WTC11 (cell line): ENCODE results near the gene DALRD3. TPM values are rescaled to one million over a fixed set of nuclear protein-coding genes. Genes with fewer than 3 reads are reported as not detected.

Experiments
- ATAC-seq: fragments of 200-7000 bp; cut with Tn5 transposase; 2 replicates; pipeline ENCODE4 v1.10.0; 2021; ENCODE audit warnings: mild to moderate bottlenecking, moderate library complexity
- CTCF ChIA-PET: fragments of 300-600 bp; sonication (Branson Sonifier 250); formaldehyde crosslinking; loops from one replicate; lab custom pipeline; 2021; ENCODE audit warnings: antibody characterized with exemption; lab: Charles Lee
- POLR2A ChIA-PET: fragments of 350-600 bp; sonication (Branson Sonifier 250); formaldehyde crosslinking; loops from one replicate; lab custom pipeline; 2021; ENCODE audit warnings: antibody characterized with exemption; lab: Charles Lee
- DNase-seq: peaks from one replicate; pipeline ENCODE4 v3.0.0; 2021; ENCODE audit warnings: low spot score
- H3K27ac Mint-ChIP-seq: 2 replicates; pipeline ENCODE4 v1.8.0; 2021; ENCODE audit warnings: mixed read lengths
- H3K27me3 Mint-ChIP-seq: 2 replicates; pipeline ENCODE4 v1.8.0; 2021; ENCODE audit warnings: low read depth, mild to moderate bottlenecking, moderate library complexity, mixed read lengths
- H3K36me3 Mint-ChIP-seq: 2 replicates; pipeline ENCODE4 v1.8.0; 2021; ENCODE audit warnings: mixed read lengths
- H3K4me1 Mint-ChIP-seq: 2 replicates; pipeline ENCODE4 v1.8.0; 2022; ENCODE audit warnings: mixed read lengths
- H3K4me3 Mint-ChIP-seq: 2 replicates; pipeline ENCODE4 v1.8.0; 2021; ENCODE audit warnings: mild to moderate bottlenecking, moderate library complexity, mixed read lengths
- H3K9me3 Mint-ChIP-seq: 2 replicates; pipeline ENCODE4 v1.8.0; 2021; ENCODE audit warnings: mixed read lengths
- CREB1 ChIP-seq: sonication (generic); formaldehyde crosslinking; IDR thresholded peaks from 2 replicates; pipeline ENCODE4 v1.8.0; 2023; ENCODE audit warnings: mild to moderate bottlenecking, missing genetic modification reagents
- E2F5 ChIP-seq: sonication (generic); formaldehyde crosslinking; IDR thresholded peaks from 2 replicates; pipeline ENCODE4 v1.8.1; 2022; ENCODE audit warnings: mild to moderate bottlenecking, moderate library complexity, missing genetic modification reagents
- FOXJ3 ChIP-seq: sonication (generic); formaldehyde crosslinking; IDR thresholded peaks from 2 replicates; pipeline ENCODE4 v1.9.0; 2021; ENCODE audit warnings: missing genetic modification reagents, mild to moderate bottlenecking, borderline replicate concordance
- FOXK1 ChIP-seq: sonication (generic); formaldehyde crosslinking; IDR thresholded peaks from 2 replicates; pipeline ENCODE4 v1.8.0; 2022; ENCODE audit warnings: mild to moderate bottlenecking, moderate library complexity, missing genetic modification reagents
- HMGXB4 ChIP-seq: sonication (generic); formaldehyde crosslinking; IDR thresholded peaks from 2 replicates; pipeline ENCODE4 v1.8.1; 2023; ENCODE audit warnings: mild to moderate bottlenecking, moderate library complexity, missing genetic modification reagents
- IRF2 ChIP-seq: sonication (generic); formaldehyde crosslinking; IDR thresholded peaks from 2 replicates; pipeline ENCODE4 v1.8.0; 2022; ENCODE audit warnings: low read depth, missing genetic modification reagents, borderline replicate concordance
- MAX ChIP-seq: sonication (generic); formaldehyde crosslinking; IDR thresholded peaks from 2 replicates; pipeline ENCODE4 v1.8.0; 2022; ENCODE audit warnings: mild to moderate bottlenecking, missing genetic modification reagents
- NFYB ChIP-seq: sonication (generic); formaldehyde crosslinking; conservative IDR thresholded peaks from 2 replicates; pipeline ENCODE4 v1.8.0; 2022; ENCODE audit warnings: low read depth, missing genetic modification reagents
- RELA ChIP-seq: sonication (generic); formaldehyde crosslinking; IDR thresholded peaks from 2 replicates; pipeline ENCODE4 v1.8.1; 2022; ENCODE audit warnings: missing genetic modification reagents, mild to moderate bottlenecking, borderline replicate concordance
- SMAD3 ChIP-seq: sonication (generic); formaldehyde crosslinking; IDR thresholded peaks from 2 replicates; pipeline ENCODE4 v1.8.0; 2022; ENCODE audit warnings: missing genetic modification reagents, mild to moderate bottlenecking, borderline replicate concordance
- SMAD4 ChIP-seq: sonication (generic); formaldehyde crosslinking; IDR thresholded peaks from 2 replicates; pipeline ENCODE4 v1.8.0; 2022; ENCODE audit warnings: mild to moderate bottlenecking, missing genetic modification reagents
- SOX15 ChIP-seq: fragments of 250-450 bp; sonication (Bioruptor Pico); IDR thresholded peaks from 2 replicates; pipeline ENCODE4 v1.9.0; 2021; ENCODE audit warnings: mild to moderate bottlenecking
- TEAD4 ChIP-seq: sonication (generic); formaldehyde crosslinking; IDR thresholded peaks from 2 replicates; pipeline ENCODE4 v1.8.0; 2022; ENCODE audit warnings: mild to moderate bottlenecking, missing genetic modification reagents
- USF1 ChIP-seq: sonication (generic); formaldehyde crosslinking; IDR thresholded peaks from 2 replicates; pipeline ENCODE4 v1.8.0; 2022; ENCODE audit warnings: mild to moderate bottlenecking, missing genetic modification reagents
- ZBTB21 ChIP-seq: sonication (generic); formaldehyde crosslinking; IDR thresholded peaks from 2 replicates; pipeline ENCODE4 v1.8.1; 2023; ENCODE audit warnings: mild to moderate bottlenecking, missing genetic modification reagents, borderline replicate concordance
- ZNF232 ChIP-seq: sonication (generic); formaldehyde crosslinking; IDR thresholded peaks from 2 replicates; pipeline ENCODE4 v1.8.0; 2022; ENCODE audit warnings: mild to moderate bottlenecking, missing genetic modification reagents
- ZNF423 ChIP-seq: fragments of 250-450 bp; sonication (Bioruptor Pico); IDR thresholded peaks from 2 replicates; pipeline ENCODE4 v2.1.2; 2022; ENCODE audit warnings: mild to moderate bottlenecking, moderate library complexity
- total RNA-seq: library from RNA; stranded (reverse); gene quantifications from 3 replicates; pipeline ENCODE4 v1.2.3, GENCODE V29; 2021
- TF ChIP-seq, protein P1 (sequence below): sonication (generic); formaldehyde crosslinking; IDR thresholded peaks from 2 replicates; pipeline ENCODE4 v1.8.1; 2023; ENCODE audit warnings: mild to moderate bottlenecking, missing genetic modification reagents
- TF ChIP-seq, protein P2 (sequence below): sonication (generic); formaldehyde crosslinking; IDR thresholded peaks from 2 replicates; pipeline ENCODE4 v1.8.1; 2023; ENCODE audit warnings: mild to moderate bottlenecking, missing genetic modification reagents, moderate library complexity
- TF ChIP-seq, protein P3 (sequence below): fragments of 250-450 bp; sonication (Bioruptor Pico); IDR thresholded peaks from 2 replicates; pipeline ENCODE4 v1.9.0; 2021; ENCODE audit warnings: moderate library complexity, mild to moderate bottlenecking, inconsistent platforms, borderline replicate concordance
- TF ChIP-seq, protein P4 (sequence below): sonication (generic); formaldehyde crosslinking; IDR thresholded peaks from 2 replicates; pipeline ENCODE4 v1.8.1; 2023; ENCODE audit warnings: mild to moderate bottlenecking, missing genetic modification reagents, borderline replicate concordance
- TF ChIP-seq, protein P5 (sequence below): sonication (generic); formaldehyde crosslinking; IDR thresholded peaks from 2 replicates; pipeline ENCODE4 v1.8.1; 2023; ENCODE audit warnings: mild to moderate bottlenecking, missing genetic modification reagents, moderate library complexity

The DALRD3 gene
- total RNA-seq, 1 experiment from 2014 or later, result 41.4 TPM

- ATAC-seq, result no peak
- ChIA-PET POLR2A (no interaction called here), CTCF (interaction anchor here (0.6 kb wide), 1 partner anchor 44 kb away, joined by 3 read pairs; no protein-coding TSS in a partner anchor)
- peaks cover under 1% of the 10 kb centered on the region; the same call in 1 of the 2 replicates for H3K4me1 Mint-ChIP-seq
- H3K27me3 Mint-ChIP-seq, result no peaks in the 10 kb centered on the region
- TF ChIP-seq, protein P1, sequence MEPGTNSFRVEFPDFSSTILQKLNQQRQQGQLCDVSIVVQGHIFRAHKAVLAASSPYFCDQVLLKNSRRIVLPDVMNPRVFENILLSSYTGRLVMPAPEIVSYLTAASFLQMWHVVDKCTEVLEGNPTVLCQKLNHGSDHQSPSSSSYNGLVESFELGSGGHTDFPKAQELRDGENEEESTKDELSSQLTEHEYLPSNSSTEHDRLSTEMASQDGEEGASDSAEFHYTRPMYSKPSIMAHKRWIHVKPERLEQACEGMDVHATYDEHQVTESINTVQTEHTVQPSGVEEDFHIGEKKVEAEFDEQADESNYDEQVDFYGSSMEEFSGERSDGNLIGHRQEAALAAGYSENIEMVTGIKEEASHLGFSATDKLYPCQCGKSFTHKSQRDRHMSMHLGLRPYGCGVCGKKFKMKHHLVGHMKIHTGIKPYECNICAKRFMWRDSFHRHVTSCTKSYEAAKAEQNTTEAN (CRISPR knock-in tag), result no peak
- no peak for TF ChIP-seq FOXJ3
- TF ChIP-seq, protein P2, sequence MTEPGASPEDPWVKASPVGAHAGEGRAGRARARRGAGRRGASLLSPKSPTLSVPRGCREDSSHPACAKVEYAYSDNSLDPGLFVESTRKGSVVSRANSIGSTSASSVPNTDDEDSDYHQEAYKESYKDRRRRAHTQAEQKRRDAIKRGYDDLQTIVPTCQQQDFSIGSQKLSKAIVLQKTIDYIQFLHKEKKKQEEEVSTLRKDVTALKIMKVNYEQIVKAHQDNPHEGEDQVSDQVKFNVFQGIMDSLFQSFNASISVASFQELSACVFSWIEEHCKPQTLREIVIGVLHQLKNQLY (CRISPR knock-in tag), result no peak
- no peak for TF ChIP-seq IRF2 (CRISPR knock-in tag)
- TF ChIP-seq, protein P3, sequence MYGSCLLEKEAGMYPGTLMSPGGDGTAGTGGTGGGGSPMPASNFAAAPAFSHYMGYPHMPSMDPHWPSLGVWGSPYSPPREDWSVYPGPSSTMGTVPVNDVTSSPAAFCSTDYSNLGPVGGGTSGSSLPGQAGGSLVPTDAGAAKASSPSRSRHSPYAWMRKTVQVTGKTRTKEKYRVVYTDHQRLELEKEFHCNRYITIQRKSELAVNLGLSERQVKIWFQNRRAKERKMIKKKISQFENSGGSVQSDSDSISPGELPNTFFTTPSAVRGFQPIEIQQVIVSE (CRISPR knock-in tag), result no peak
- TF ChIP-seq ZNF232 (CRISPR knock-in tag), result no peak
- TF ChIP-seq TEAD4 (CRISPR knock-in tag), result no peak
- TF ChIP-seq ZBTB21 (CRISPR knock-in tag), result no peak
- no peak overlapping the region for H3K4me3 Mint-ChIP-seq
- peaks cover 45% of the 10 kb centered on the region for H3K36me3 Mint-ChIP-seq
- H3K27ac Mint-ChIP-seq, result no peak overlapping the region; the same call in 1 of the 2 replicates
- H3K9me3 Mint-ChIP-seq, result no peaks in the 10 kb centered on the region
- DNase-seq, result no peak
Observed at GRCh38 chr3:48982686-48983085, 35.7 kb downstream of the DALRD3 start.

DNA sequence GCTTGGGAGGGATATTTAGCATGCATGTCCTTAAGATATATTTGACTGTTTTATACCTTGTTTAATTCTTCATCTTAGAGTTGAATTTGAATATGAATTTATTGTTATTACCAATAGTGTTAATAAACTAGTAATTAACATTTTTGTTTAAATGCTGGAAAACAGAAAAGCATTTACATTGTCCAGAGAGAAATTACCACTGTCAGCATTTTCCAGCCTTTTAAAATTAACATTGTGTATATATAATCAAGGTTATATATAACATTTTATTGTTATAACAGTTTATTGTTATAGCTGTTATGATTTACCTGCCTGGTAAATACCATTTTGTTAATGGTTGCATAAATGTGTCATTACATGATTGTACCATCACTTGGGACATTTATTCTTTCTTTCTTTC, 36.4 kb downstream of the DALRD3 start:
- no peak overlapping the region for H3K27ac Mint-ChIP-seq
- ATAC-seq, result no peak

DNA sequence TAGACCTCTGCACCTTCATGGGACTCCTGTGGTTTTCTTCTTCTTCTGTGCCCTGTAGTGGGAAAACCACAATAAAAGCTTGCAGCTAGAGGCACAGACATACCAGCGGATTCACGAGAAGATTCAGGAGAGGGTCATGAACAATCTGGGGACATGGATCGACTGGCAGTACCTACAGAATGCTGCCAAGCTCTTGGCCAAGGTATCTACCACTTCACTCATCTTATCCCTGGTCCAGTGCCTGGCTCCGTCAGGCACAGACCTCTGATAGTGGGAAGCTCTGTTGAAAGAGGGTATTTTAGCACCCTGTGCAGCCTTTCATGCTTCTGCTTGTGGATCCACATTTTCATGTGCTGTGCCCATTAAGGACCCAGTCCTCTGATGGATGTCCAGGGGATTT, 38.1 kb downstream of the DALRD3 start:
- no peaks in the 10 kb centered on the region for H3K9me3 Mint-ChIP-seq
- no peaks in the 10 kb centered on the region for H3K27me3 Mint-ChIP-seq
- H3K27ac Mint-ChIP-seq, result no peak overlapping the region
- DNase-seq (no peak), ATAC-seq (no peak)
- ChIA-PET CTCF (no interaction called here), POLR2A (no interaction called here)
- no peak overlapping the region for H3K4me3 Mint-ChIP-seq
- peaks cover 58% of the 10 kb centered on the region for H3K36me3 Mint-ChIP-seq
- H3K4me1 Mint-ChIP-seq, result no peaks in the 10 kb centered on the region
- TF ChIP-seq, protein P4, sequence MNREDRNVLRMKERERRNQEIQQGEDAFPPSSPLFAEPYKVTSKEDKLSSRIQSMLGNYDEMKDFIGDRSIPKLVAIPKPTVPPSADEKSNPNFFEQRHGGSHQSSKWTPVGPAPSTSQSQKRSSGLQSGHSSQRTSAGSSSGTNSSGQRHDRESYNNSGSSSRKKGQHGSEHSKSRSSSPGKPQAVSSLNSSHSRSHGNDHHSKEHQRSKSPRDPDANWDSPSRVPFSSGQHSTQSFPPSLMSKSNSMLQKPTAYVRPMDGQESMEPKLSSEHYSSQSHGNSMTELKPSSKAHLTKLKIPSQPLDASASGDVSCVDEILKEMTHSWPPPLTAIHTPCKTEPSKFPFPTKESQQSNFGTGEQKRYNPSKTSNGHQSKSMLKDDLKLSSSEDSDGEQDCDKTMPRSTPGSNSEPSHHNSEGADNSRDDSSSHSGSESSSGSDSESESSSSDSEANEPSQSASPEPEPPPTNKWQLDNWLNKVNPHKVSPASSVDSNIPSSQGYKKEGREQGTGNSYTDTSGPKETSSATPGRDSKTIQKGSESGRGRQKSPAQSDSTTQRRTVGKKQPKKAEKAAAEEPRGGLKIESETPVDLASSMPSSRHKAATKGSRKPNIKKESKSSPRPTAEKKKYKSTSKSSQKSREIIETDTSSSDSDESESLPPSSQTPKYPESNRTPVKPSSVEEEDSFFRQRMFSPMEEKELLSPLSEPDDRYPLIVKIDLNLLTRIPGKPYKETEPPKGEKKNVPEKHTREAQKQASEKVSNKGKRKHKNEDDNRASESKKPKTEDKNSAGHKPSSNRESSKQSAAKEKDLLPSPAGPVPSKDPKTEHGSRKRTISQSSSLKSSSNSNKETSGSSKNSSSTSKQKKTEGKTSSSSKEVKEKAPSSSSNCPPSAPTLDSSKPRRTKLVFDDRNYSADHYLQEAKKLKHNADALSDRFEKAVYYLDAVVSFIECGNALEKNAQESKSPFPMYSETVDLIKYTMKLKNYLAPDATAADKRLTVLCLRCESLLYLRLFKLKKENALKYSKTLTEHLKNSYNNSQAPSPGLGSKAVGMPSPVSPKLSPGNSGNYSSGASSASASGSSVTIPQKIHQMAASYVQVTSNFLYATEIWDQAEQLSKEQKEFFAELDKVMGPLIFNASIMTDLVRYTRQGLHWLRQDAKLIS (CRISPR knock-in tag), result no peak
- TF ChIP-seq E2F5 (CRISPR knock-in tag), result no peak
- no peak for TF ChIP-seq MAX (CRISPR knock-in tag)
- TF ChIP-seq SOX15 (CRISPR knock-in tag), result no peak
- TF ChIP-seq FOXK1 (CRISPR knock-in tag), result no peak
- TF ChIP-seq SMAD3 (CRISPR knock-in tag), result no peak
- no peak for TF ChIP-seq CREB1
- no peak for TF ChIP-seq RELA (CRISPR knock-in tag)
- no peak for TF ChIP-seq USF1 (CRISPR knock-in tag)
- TF ChIP-seq SMAD4, result no peak
- no peak for TF ChIP-seq HMGXB4
- no peak for TF ChIP-seq ZNF423 (CRISPR knock-in tag)

More for the DNA sequence above, 36.4 kb downstream of the DALRD3 start:
- POLR2A ChIA-PET, result no interaction called here
- Mint-ChIP-seq H3K9me3 (no peaks in the 10 kb centered on the region), H3K4me3 (no peak overlapping the region)
- TF ChIP-seq, protein P5, sequence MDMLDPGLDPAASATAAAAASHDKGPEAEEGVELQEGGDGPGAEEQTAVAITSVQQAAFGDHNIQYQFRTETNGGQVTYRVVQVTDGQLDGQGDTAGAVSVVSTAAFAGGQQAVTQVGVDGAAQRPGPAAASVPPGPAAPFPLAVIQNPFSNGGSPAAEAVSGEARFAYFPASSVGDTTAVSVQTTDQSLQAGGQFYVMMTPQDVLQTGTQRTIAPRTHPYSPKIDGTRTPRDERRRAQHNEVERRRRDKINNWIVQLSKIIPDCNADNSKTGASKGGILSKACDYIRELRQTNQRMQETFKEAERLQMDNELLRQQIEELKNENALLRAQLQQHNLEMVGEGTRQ, result no peak
- TF ChIP-seq NFYB, result no peak
- TF ChIP-seq, all 79 proteins: peak for 0
- no peak for DNase-seq
- Mint-ChIP-seq H3K4me1 (no peaks in the 10 kb centered on the region), H3K36me3 (peaks cover 45% of the 10 kb centered on the region), H3K27me3 (no peaks in the 10 kb centered on the region)
- CTCF ChIA-PET, result no interaction called here
